GM12878 (cell line): ENCODE measurements around the gene GARIN5A. TPM values are rescaled to one million over a fixed set of nuclear protein-coding genes. Genes with fewer than 3 reads are reported as not detected.

Source experiments
- ATAC-seq: fragments of 200-7000 bp; cut with Tn5 transposase; 3 replicates; pipeline ENCODE4 v1.9.1; 2020; ENCODE audit warnings: mild to moderate bottlenecking, moderate library complexity
- BruUV-seq: library from RNA; stranded (reverse); fragments of 400-500 nt; replicated peaks from 2 replicates; lab custom pipeline; 2021; lab: Mats Ljungman, UMichigan
- CTCF ChIA-PET: fragments of 300-600 bp; sonication (Branson Sonifier 250); formaldehyde crosslinking; extraction: SDS; loops from one replicate; lab custom pipeline; 2021; ENCODE audit warnings: inconsistent platforms; lab: Yijun Ruan, JAX
- POLR2A ChIA-PET: fragments of 350-600 bp; formaldehyde crosslinking; extraction: SDS; loops from one replicate; lab custom pipeline; 2021; ENCODE audit warnings: inconsistent platforms; lab: Charles Lee
- RAD21 ChIA-PET: fragments of 300-600 bp; sonication (Branson Sonifier 250); formaldehyde crosslinking; loops from one replicate; lab custom pipeline; 2023; ENCODE audit warnings: antibody characterized with exemption; ENCODE audit not compliant: unreplicated experiment; lab: Charles Lee
- SMC1A ChIA-PET: fragments of 300-600 bp; sonication (Branson Sonifier 250); formaldehyde crosslinking; loops from one replicate; lab custom pipeline; 2023; ENCODE audit not compliant: unreplicated experiment, uncharacterized antibody; lab: Charles Lee
- DNase-seq: peaks from one replicate; pipeline ENCODE4 v3.0.0-alpha.2; 2011; ENCODE audit warnings: low read depth, low spot score
- FAIRE-seq: peaks from 3 replicates; lab custom pipeline; 2011; peaks lifted over from hg19 to GRCh38; lab: Jason Lieb, UNC
- H2AFZ ChIP-seq: 2 replicates; pipeline ENCODE4 v1.6.0; 2011; ENCODE audit warnings: low read depth, low read length, control low read depth; ENCODE audit not compliant: control insufficient read depth
- H3K27ac ChIP-seq: 2 replicates; pipeline ENCODE4 v1.5.1; 2011; ENCODE audit warnings: control low read depth; ENCODE audit not compliant: control insufficient read depth, insufficient read depth
- H3K27me3 ChIP-seq, 2 experiments: replicated peaks in 1 of 2; 2 replicates each; pipeline versions ENCODE4 v1.6.0 to v1.6.1; 2011; ENCODE audit warnings: low read length in 1 of 2; ENCODE audit not compliant: control insufficient read depth in 2 of 2, insufficient read depth in 2 of 2
- H3K36me3 ChIP-seq, 2 experiments: 2 replicates each; pipeline ENCODE4 v1.5.1; 2011; ENCODE audit warnings: low read length in 1 of 2; ENCODE audit not compliant: control insufficient read depth in 2 of 2, insufficient read depth in 2 of 2
- H3K4me1 ChIP-seq: 2 replicates; pipeline ENCODE4 v1.6.1; 2011; ENCODE audit warnings: mild to moderate bottlenecking, low read length, moderate library complexity, mixed read lengths; ENCODE audit not compliant: control insufficient read depth, insufficient read depth
- H3K4me2 ChIP-seq: 2 replicates; pipeline ENCODE4 v1.6.0; 2011; ENCODE audit warnings: control low read depth; ENCODE audit not compliant: control insufficient read depth, insufficient read depth
- H3K4me3 ChIP-seq: fragments of 200-600 bp; sonication (generic); 2 replicates; pipeline ENCODE4 v1.5.1; 2016
- H3K79me2 ChIP-seq: 2 replicates; pipeline ENCODE4 v1.6.0; 2011; ENCODE audit warnings: low read length; ENCODE audit not compliant: control insufficient read depth, insufficient read depth
- H3K9ac ChIP-seq: 2 replicates; pipeline ENCODE4 v1.8.0; 2011; ENCODE audit warnings: low read length, control low read depth, mixed read lengths; ENCODE audit not compliant: control insufficient read depth, insufficient read depth
- H3K9me3 ChIP-seq: replicated peaks from 3 replicates; pipeline ENCODE4 v1.5.1; 2011; ENCODE audit warnings: mild to moderate bottlenecking, low read length; ENCODE audit not compliant: control insufficient read depth, insufficient read depth
- H4K20me1 ChIP-seq: 2 replicates; pipeline ENCODE4 v1.6.0; 2011; ENCODE audit not compliant: control insufficient read depth, insufficient read depth
- ATF7 ChIP-seq: fragments of 450-650 bp; IDR thresholded peaks from 2 replicates; pipeline ENCODE4 v1.6.1; 2016; ENCODE audit warnings: low read depth, mild to moderate bottlenecking
- E2F8 ChIP-seq: fragments of 450-650 bp; IDR thresholded peaks from 2 replicates; pipeline ENCODE4 v1.6.1; 2018; ENCODE audit warnings: mild to moderate bottlenecking, low read depth, moderate library complexity; ENCODE audit not compliant: partially characterized antibody
- EED ChIP-seq: sonication (generic); IDR thresholded peaks from 2 replicates; pipeline ENCODE4 v1.6.1; 2016; ENCODE audit warnings: antibody characterized with exemption, low read depth
- ETV6 ChIP-seq, 2 experiments: fragments of 450-650 bp in 1 of 2; IDR thresholded peaks in 1 of 2; conservative IDR thresholded peaks in 1 of 2; 2 replicates each; pipeline ENCODE4 v1.6.1; 2014; ENCODE audit warnings: antibody characterized with exemption in 1 of 2, borderline replicate concordance in 1 of 2, low read depth in 1 of 2, mild to moderate bottlenecking in 1 of 2, moderate library complexity in 1 of 2
- GABPA ChIP-seq: IDR thresholded peaks from 2 replicates; pipeline ENCODE4 v1.6.1; 2014; ENCODE audit warnings: antibody characterized with exemption, low read depth, mild to moderate bottlenecking, inconsistent platforms
- HDGF ChIP-seq: fragments of 450-650 bp; IDR thresholded peaks from 2 replicates; pipeline ENCODE4 v1.6.1; 2016; ENCODE audit warnings: antibody characterized with exemption
- IKZF1 ChIP-seq: fragments of 450-650 bp; conservative IDR thresholded peaks from 2 replicates; pipeline ENCODE4 v1.6.1; 2017; ENCODE audit warnings: antibody characterized with exemption, mild to moderate bottlenecking
- MYB ChIP-seq: fragments of 150-350 bp; IDR thresholded peaks from 2 replicates; pipeline ENCODE4 v1.6.1; 2014; ENCODE audit warnings: mild to moderate bottlenecking, low read depth, low read length, borderline replicate concordance
- NR2C2 ChIP-seq: IDR thresholded peaks from 2 replicates; pipeline ENCODE4 v1.6.1; 2011; ENCODE audit warnings: borderline replicate concordance, low read depth; ENCODE audit not compliant: control insufficient read depth, insufficient read length
- RB1 ChIP-seq: fragments of 450-650 bp; formaldehyde crosslinking; IDR thresholded peaks from 2 replicates; pipeline ENCODE4 v1.6.1; 2017; ENCODE audit warnings: mild to moderate bottlenecking, borderline replicate concordance
- SMARCA5 ChIP-seq: fragments of 450-650 bp; IDR thresholded peaks from 2 replicates; pipeline ENCODE4 v1.6.1; 2017; ENCODE audit warnings: mild to moderate bottlenecking
- SPI1 ChIP-seq: IDR thresholded peaks from 2 replicates; pipeline ENCODE4 v1.6.1; 2011; ENCODE audit warnings: low read depth, mild to moderate bottlenecking, low read length, moderate library complexity, borderline replicate concordance; ENCODE audit not compliant: insufficient read depth
- TCF7 ChIP-seq: IDR thresholded peaks from 2 replicates; pipeline ENCODE4 v1.6.1; 2014; ENCODE audit warnings: antibody characterized with exemption, borderline replicate concordance
- ZNF622 ChIP-seq: fragments of 450-650 bp; IDR thresholded peaks from 2 replicates; pipeline ENCODE4 v1.6.1; 2017; ENCODE audit warnings: mild to moderate bottlenecking, inconsistent platforms
- WGBS: methylation state at CpG from one replicate; pipeline ENCODE4 v1.1.6; 2016; ENCODE audit warnings: low lambda C conversion rate; ENCODE audit not compliant: insufficient replicate concordance, insufficient coverage; ENCODE audit errors: missing lambda C conversion rate; 5-methylcytosine and 5-hydroxymethylcytosine counted together
- in situ Hi-C: fragments of 300-500 bp; cut with MboI; formaldehyde crosslinking; loops from 9 replicates; pipeline ENCODE4 v1.14.3; 2018; ENCODE audit warnings: mixed read lengths
- intact Hi-C: fragments of 100-400 bp; cut with micrococcal nuclease; formaldehyde crosslinking; loops from one replicate; pipeline ENCODE4 v1.14.2; 2022; ENCODE audit not compliant: unreplicated experiment
- polyA plus RNA-seq, 11 experiments: library from polyadenylated mRNA; depleted of rRNA in 4 of 11; unstranded in 6 of 11; stranded (reverse) in 5 of 11; fragments of >200 nt; fragmentation: Nextera tagmentation in 4 of 11; fragmentation: Illumina TruSeq in 1 of 11; extraction: Ambion mirVana in 4 of 11; extraction: Trizol in 1 of 11; gene quantifications; 1 replicate in 1 of 11; 2 replicates in 10 of 11; pipeline versions ENCODE4 v1.2.1 to v1.2.3, GENCODE V29; 2011 to 2016; ENCODE audit warnings: inconsistent platforms in 2 of 11, missing spikeins in 2 of 11, low read depth in 1 of 11
- total RNA-seq, 4 experiments: library from RNA; depleted of rRNA in 3 of 4; stranded (reverse); fragments of >200 nt in 3 of 4; fragmentation: Illumina TruSeq in 1 of 4; extraction: Trizol in 1 of 4; gene quantifications; 2 replicates each; pipeline versions ENCODE4 v1.2.1 to v1.2.3, GENCODE V29; 2013 to 2021
- TF ChIP-seq, protein P1 (sequence below): IDR thresholded peaks from 2 replicates; pipeline ENCODE4 v1.6.1; 2012; ENCODE audit warnings: low read length, inconsistent platforms

The GARIN5A gene
- total and polyA plus RNA-seq, 10 of the 15 experiments (the other 5 are each of a cell fraction or from before 2014, with no cell fraction given): 0.18 to 1.2 (median 0.24) TPM; not detected in 6

DNA sequence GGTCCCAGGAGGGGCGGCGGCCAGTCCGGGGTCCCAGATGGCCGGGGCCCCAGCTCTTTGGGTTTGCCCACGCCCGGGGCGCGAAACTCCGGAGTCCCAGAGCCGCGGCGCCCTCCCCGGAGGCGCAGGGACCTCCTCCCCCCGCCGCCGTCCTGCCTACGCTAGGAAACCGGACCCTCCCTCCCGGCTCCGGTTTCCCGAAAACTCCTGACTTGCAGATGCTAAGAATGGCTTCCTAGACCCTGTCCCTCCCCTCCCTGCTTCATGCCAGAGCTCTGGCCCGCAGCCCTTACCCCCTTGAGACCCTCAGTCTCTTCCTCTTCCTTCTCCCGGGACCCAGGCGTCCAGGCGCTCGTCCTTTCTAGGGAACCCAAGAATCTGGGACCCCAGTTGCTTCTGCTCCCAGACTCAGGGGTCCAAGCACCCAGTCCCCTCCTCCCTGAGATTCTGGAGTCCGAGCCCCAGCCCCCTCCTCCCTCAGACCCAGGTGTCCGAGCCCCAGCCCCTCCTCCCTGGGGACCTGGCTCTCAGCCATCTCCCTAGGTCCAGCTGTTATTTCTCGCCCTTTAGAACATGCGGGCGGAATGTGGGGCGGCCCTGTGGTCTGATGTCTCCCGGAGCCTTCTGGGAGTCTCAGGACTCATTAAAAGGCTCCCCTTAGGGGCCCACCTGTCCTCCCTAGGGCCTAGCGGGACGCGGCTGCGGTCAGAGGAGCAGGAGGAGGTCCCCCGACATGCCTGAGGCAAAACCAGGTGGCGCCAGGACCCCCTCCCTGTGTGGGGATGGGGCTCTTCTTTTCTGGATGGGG, 44.2 kb downstream of the GARIN5A start, which contains the start of gene MYBPC2 (continued):
- TF ChIP-seq GABPA (no peak), EED (peak; percentile 58; the same call in 1 of the 2 replicates)

DNA sequence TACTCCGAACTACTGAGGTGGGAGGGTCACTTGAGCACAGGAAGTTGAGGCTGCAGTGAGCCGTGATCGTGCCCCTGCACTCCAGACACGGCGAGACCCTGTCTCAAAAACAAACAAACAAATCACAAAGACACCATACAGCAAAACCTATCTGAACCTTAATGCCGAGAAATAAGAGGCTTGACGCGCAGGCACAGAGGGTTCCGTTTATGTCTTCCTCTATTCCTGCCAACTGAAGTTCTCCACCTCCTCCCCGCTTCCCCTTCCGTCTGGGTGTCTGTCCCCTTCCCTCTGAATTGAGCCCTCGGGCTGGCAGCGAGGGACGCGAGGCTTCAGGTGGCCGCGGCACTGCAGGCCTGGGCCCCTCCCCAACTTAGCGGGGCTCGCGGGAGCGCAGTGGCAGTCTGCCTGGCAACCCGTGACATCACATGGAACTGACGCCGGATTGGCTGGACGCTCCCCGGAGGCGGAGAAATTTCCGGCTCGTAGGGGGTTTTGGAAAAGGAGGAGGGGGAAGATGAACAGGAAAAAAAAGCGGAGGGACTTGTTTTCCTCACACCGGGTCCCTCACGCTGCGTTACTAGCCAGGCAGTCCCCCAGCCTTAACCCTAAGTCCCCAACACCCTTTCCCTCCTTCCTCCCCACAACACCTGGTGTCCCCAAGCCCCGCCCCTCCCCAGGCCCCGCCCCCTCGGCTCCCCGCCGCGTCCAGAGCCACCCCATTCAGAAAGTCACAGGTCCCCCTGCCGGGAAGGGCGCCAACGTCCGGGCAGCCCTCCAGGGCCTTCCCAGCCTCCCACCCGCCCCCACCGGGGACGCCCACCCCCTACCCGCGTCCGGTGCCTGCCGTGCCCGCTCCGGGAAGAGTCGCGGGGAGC, 45.1 kb downstream of the GARIN5A start:
- in situ Hi-C loops (no loop called here), intact Hi-C loops (loop anchor here (2.0 to 5.0 kb wide), 3 partner anchors 13 to 84 kb away; partner anchors contain the start of gene SPIB)
- peak; percentile 61 for DNase-seq
- no peaks in the 10 kb centered on the region for H3K9me3 ChIP-seq
- peak overlapping the region; percentile 100 for H3K4me2 ChIP-seq
- TSS peak; percentile 97 for BruUV-seq
- H3K27ac ChIP-seq: peak overlapping the region; percentile 82
- ChIA-PET CTCF (interaction anchor here (0.6 to 1.7 kb wide), 6 partner anchors 9 to 74 kb away, joined by 3 to 9 read pairs (median 4); partner anchors contain the start of gene NAPSA), RAD21 (interaction anchor here (0.6 to 2.3 kb wide), 8 partner anchors 13 to 75 kb away, joined by 3 to 7 read pairs (median 3); partner anchors contain the start of genes NR1H2 and SPIB), POLR2A (interaction anchor here (0.7 to 4.2 kb wide), 7 partner anchors 11 to 74 kb away, joined by 3 to 26 read pairs (median 4); partner anchors contain the start of genes NR1H2 and SPIB), SMC1A (interaction anchor here (0.8 to 1.6 kb wide), 9 partner anchors 9 to 967 kb away, joined by 3 to 5 read pairs (median 3); no protein-coding TSS in a partner anchor)
- peak overlapping the region; percentile 77 for H3K9ac ChIP-seq
- peak; percentile 66 for FAIRE-seq
- H3K4me1 ChIP-seq: peaks cover 58% of the 10 kb centered on the region
- H3K27me3 ChIP-seq: peaks cover 0 to under 1% of the 10 kb centered on the region in 2 experiments; a peak in 1 of 4 replicates
- peak overlapping the region; percentile 57; the same call in 1 of the 2 replicates for H3K4me3 ChIP-seq
- WGBS: under 1% methylated on average over 33 of the region's 54 CpGs
- H4K20me1 ChIP-seq: no peaks in the 10 kb centered on the region
- no peaks in the 10 kb centered on the region for H3K79me2 ChIP-seq
- peak overlapping the region; percentile 90 for H2AFZ ChIP-seq
- no peaks in the 10 kb centered on the region; a peak in 1 of 4 replicates for H3K36me3 ChIP-seq
- peak; percentile 86 for ATAC-seq
- no peak for TF ChIP-seq TCF7
- TF ChIP-seq ZNF622: no peak
- TF ChIP-seq NR2C2: no peak
- TF ChIP-seq RB1: 0 out of 2 replicates have a peak, but pooled peaks have one; percentile 61
- TF ChIP-seq ETV6 (conservative IDR thresholded peaks at IDR 0.05 in 1 of 2, IDR thresholded peaks at IDR 0.05 in 1 of 2; ENCODE audit: borderline replicate concordance in 1 of 2, low read depth in 1 of 2): no peak
- no peak for TF ChIP-seq MYB
- peak; percentile 57 for TF ChIP-seq SMARCA5
- TF ChIP-seq HDGF: peak; percentile 94
- TF ChIP-seq ATF7: no peak
- 0 out of 2 replicates have a peak, but pooled peaks have one; percentile 28 for TF ChIP-seq IKZF1
- TF ChIP-seq SPI1: 0 out of 2 replicates have a peak, but pooled peaks have one; percentile 1
- peak; percentile 64 for TF ChIP-seq E2F8
- TF ChIP-seq, protein P1, sequence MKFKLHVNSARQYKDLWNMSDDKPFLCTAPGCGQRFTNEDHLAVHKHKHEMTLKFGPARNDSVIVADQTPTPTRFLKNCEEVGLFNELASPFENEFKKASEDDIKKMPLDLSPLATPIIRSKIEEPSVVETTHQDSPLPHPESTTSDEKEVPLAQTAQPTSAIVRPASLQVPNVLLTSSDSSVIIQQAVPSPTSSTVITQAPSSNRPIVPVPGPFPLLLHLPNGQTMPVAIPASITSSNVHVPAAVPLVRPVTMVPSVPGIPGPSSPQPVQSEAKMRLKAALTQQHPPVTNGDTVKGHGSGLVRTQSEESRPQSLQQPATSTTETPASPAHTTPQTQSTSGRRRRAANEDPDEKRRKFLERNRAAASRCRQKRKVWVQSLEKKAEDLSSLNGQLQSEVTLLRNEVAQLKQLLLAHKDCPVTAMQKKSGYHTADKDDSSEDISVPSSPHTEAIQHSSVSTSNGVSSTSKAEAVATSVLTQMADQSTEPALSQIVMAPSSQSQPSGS: no peak; the same call in 1 of the 2 replicates
